ENCODE data around the gene WDR41.

DNA sequence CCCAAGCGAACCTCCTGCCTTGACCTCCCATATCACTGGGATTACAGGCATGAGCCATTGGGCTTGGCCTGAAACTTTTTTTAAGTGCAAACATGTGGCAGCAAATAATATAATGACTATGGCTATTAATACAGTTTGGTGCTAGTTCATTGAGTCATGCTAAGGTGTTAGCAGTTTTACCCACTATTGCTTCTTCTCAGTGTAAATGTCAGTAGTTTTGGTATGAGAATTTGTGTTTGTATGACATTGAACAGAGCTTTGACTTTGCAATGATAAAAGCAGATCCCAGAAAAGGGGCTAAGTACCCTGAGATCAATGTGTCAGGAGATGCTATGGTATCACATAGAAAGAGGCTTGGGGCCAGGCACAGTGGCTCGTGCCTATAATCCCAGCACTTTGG, 67.2 kb downstream of the WDR41 start:
- no peak for TF ChIP-seq GATA3 (IDR thresholded peaks at IDR 0.05; ENCODE audit: low read depth, low read length)
- TF ChIP-seq GATA2 (IDR thresholded peaks at IDR 0.05; ENCODE audit: low read depth, low read length): no peak

Measured in SH-SY5Y (cell line).